DND-41 (cell line): ENCODE data around the gene IRF2BP1.

Source experiments
- CTCF ChIP-seq: IDR thresholded peaks from 2 replicates; pipeline ENCODE4 v1.5.1; 2012; ENCODE audit warnings: borderline replicate concordance, low read length, moderate library complexity, mild to moderate bottlenecking; ENCODE audit not compliant: poor library complexity, severe bottlenecking; ENCODE audit errors: extremely low read depth
- EZH2 ChIP-seq: IDR thresholded peaks from 3 replicates; pipeline ENCODE4 v1.6.1; 2012; ENCODE audit warnings: borderline replicate concordance, low read depth, mild to moderate bottlenecking, moderate library complexity, low read length, inconsistent platforms; ENCODE audit not compliant: severe bottlenecking

GRCh38 chr19:45881909-45882528 is 3.9 kb downstream of the IRF2BP1 start:
- TF ChIP-seq EZH2 (no peak), CTCF (no peak)
